ENCODE results near the gene COL7A1.

DNA sequence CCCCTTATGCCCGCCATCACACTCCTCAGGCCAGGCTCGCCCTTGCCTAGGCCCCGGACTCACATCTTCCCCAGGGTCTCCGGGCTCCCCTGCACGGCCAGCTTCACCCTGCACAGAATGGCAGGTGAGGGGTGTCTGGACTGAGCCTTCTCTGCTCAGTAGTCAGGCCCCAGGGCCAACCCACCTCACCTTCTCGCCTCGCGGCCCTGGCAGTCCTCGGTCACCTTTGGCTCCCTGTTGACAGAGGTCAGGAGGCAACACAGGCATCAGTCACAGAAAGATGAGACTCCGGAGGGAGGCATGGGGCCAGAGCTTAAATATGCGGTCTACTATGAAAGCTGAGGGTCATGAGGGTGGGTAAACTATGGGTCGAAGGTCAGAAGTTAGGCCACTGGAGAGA, 23.2 kb downstream of the COL7A1 start:
- TF ChIP-seq YY1 (IDR thresholded peaks at IDR 0.05; ENCODE audit: insufficient read depth, insufficient read length) (no peak), ZNF274 (IDR thresholded peaks at IDR 0.05; ENCODE audit: low read depth, low read length) (no peak)
